Dermis blood vessel endothelial cell (primary cell): Measurements from ENCODE around the gene CT55. TPM values are rescaled to one million over a fixed set of nuclear protein-coding genes. Genes with fewer than 3 reads are reported as not detected.
"Not testable (repeated sequence)": the region's sequence is repeated elsewhere in the genome, so short reads cannot be mapped to it uniquely, and the experiment has no call there.

Experiments
- DNase-seq: peaks from one replicate; pipeline ENCODE4 v3.0.0; 2010
- total RNA-seq: library from RNA; depleted of rRNA; stranded (reverse); fragments of >200 nt; gene quantifications from 2 replicates; pipeline ENCODE4 v1.2.3, GENCODE V29; 2014

The CT55 gene
- total RNA-seq = not detected in 2 replicates

DNA sequence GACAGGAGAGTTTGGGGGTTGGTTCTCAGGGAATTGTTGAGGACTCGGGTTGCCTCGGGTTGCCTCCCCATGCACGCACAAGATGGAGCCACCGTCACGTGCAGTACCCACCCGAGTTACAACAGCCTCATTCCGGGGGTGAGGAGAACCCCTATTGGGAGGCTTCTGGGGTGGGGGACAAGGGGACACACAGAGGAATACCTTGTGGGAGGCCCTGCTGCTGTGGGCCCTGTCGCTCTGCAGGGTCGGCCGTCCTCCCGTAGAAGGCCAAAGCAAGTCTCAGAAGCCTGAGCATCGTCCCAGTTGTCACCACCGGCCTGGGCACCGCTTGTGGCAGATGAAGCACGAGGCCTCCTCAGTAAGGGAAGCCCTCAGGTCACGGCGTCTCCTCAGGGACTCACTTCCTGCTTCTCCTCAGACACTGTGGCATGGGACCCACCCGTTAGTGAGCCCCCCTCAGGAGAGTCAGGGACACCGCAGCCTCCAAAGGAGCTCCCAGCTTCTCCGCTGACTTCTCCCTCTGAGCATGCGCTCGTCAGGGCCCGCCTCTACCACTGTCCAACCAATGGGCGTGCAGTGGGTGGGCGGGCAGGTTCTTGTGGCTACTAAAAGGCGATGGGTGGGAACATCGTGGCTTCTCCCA, at the start of gene CT55:
CT55 (minus strand) TSS at position 522 of the 643 bp plus-strand sequence; CDS start at position 295, 227 bp downstream.
- DNase-seq = no peak

DNA sequence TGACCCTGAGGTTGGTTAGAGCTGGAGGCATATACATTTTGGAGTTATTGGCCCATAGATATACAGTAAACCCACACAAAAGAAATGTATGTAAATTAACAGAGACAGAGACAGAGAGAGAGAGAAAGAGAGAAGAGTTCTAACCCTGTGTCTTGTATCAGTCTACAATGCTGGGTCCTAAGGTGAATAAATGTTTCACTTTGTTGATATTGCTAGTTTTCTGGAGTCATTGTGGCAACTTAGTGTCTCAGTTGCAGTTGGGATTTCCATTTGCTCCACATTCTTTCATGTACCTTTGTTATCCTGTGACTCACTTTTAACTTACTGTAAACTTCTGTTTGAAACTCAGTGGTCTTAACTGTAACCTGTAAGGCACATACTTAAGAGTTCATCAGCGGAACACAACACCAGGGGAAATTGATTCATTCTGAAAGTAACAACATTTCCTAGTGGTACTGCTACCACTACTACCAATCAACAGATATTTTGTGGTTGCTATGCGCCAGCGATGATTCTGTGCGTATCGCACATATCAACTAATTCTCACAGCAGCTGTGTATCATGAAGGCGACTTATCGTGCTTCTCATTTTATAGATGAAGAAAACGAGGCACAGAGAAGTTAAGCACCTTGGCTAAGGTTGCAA, 42.1 kb upstream of the CT55 start:
- DNase-seq = no peak

DNA sequence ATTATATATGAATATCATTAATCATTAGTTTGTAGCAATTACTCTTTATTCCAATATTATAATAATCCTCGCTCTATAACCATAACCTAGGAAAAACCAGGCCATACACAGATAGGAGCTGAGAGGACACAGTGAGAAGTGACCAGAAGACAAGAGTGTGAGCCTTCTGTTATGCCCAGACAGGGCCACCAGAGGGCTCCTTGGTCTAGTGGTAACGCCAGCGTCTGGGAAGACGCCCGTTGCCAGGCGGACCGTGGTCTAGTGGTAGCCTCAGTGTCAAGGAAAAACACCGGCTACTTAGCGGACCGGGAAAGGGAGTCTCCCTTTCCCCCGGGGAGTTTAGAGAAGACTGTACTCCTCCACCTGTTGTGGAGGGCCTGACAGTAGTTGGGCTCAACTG, 35.2 kb upstream of the CT55 start:
- peak; percentile 8 for DNase-seq

GRCh38 chrX:135200297-135200696, 29.1 kb upstream of the CT55 start:
- DNase-seq = no peak

DNA sequence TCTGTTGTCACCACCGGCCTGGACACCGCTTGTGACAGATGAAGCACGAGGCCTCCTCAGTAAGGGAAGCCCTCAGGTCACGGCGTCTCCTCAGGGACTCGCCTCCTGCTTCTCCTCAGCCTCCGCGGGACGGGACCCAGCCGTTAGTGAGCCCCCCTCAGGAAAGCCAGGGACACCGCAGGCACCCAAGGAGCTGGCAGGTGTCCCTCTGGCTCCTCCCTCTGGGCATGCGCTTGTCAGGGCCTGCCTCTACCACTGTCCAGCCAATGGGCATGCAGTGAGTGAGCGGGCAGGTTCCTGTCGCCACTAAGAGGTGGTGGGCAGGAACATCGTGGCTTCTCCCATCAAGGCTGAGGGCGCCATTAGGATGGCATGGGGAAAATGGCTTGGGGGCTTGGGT, 23.5 kb upstream of the CT55 start:
- DNase-seq = no peak

GRCh38 chrX:135193740-135194139, 22.5 kb upstream of the CT55 start:
- DNase-seq = no peak

GRCh38 chrX:135191838-135192237, 20.6 kb upstream of the CT55 start:
- no peak for DNase-seq

DNA sequence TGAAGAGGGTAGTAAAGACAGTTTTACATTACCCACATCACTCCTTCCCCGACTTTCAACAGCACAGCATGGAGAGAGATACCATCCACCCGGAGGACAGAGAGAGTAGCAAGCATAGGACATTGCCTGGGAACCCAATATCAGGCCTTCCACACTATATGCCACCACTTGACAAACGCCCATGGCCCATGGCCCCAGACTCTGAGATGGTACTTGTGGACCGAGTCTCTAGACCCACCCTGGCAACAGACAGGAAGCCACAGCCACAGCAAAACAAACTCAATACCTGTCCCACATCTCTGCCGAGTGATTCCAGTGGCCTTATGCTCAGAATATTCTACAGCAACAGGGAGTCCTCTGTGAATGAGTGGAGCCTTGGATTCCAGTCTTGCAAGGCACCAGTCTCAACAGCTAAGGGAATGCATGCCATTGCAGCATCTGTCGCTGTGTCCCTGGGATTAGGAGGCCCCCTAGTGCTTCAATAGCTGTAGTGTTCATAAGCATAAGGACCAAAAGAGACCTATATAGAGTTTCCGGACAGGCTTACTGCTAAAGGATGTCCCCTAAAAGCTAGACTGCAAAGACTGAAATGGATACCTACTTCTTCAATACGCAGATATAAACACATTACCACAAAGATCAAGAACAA, 14.7 kb upstream of the CT55 start:
- DNase-seq = peak; percentile 54

GRCh38 chrX:135178636-135179035, 7.4 kb upstream of the CT55 start:
- DNase-seq = no peak

GRCh38 chrX:135170468-135170867, 730 bp downstream of the CT55 start:
- DNase-seq = no peak

DNA sequence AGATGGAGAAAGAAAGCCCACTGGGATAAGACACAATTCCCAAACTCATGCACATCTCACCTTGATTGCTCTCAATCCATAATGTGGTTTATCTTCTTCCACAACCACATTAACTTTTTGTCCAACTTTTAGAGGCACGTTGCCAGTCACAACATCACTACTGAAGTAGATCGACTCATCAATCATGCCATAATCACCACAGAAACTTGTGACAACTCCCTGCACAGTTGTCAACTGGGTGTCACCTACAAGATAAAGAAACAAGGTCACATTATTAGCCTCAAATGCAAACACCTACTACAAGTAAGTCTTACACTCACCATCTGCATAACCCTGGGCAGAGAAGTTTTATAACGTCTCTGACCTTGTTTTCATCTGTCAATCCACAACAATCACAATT, 1.7 kb downstream of the CT55 start:
- not testable (repeated sequence) for DNase-seq

DNA sequence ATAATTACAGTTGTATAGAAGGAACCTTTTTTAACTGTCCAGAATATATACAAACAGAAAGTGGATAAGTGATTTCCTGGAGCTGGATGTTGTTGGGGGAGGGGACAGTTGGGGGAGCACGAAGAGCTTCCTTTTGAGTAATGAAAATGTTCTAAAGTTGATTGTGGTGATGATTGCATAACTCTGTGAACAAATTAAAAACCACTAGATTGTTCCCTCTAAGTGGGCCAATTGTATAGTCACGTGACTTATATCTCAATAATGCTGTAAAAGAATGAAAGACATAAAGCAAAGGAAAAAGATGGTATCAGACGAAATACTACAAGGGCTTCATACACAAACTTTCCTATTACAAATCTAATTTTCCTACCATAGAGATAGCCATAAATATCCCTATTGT, 2.7 kb downstream of the CT55 start:
- DNase-seq = no peak

- not testable (repeated sequence) for DNase-seq
Measured at GRCh38 chrX:135154688-135155087, 16.5 kb downstream of the CT55 start.

DNA sequence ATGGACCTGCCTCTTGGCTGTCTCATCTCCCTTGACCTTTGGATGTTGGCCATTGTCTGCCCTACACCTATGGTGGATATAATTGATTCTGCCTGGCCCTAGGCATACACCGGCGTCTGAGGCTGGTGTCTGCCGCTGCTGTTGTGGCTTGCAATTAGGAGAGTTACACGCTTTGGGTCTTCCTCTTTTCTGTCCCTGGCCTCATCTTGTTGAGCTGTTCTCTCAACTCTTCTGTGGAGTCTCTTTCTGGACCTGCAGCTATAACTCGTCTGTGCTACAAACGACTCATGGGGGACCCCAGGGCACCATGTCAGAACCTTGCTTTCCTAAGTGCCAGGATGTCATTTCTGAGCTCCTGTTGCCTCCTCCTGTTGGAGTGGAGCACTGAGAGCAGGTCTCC, 45.1 kb downstream of the CT55 start:
- DNase-seq = not testable (repeated sequence)

GRCh38 chrX:135120056-135120576, 51.1 kb downstream of the CT55 start, which contains the start of gene ETDB:
Gene ETDB (minus strand): TSS chrX:135120526. CDS start chrX:135119261, 1,265 bp downstream.
- DNase-seq = not testable (repeated sequence)

- DNase-seq = not testable (repeated sequence)
Measured at GRCh38 chrX:135116064-135116463, 55.1 kb downstream of the CT55 start.

DNA sequence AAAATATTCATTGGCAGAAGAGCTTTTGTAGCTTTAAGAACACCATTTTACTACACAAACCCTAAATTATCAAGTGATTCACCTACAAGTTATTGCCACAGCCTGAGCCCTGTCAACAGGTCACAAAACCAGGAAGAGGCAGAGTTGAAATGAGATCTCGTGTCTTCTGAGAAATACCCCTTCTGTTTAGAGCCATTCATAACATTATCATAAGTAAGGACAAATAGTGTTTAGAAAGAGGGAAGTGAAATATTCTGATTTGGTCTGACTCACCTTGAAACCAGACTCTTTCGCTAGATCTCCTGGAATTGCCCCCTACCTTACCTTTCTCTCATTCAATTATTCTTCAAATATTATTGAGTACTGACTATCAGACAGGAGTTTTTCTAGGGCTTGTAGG, 56.8 kb downstream of the CT55 start:
- DNase-seq = no peak

GRCh38 chrX:135112743-135113142, 58.5 kb downstream of the CT55 start:
- no peak for DNase-seq

GRCh38 chrX:135112096-135112729, 59.0 kb downstream of the CT55 start:
- DNase-seq = peak; percentile 59

DNA sequence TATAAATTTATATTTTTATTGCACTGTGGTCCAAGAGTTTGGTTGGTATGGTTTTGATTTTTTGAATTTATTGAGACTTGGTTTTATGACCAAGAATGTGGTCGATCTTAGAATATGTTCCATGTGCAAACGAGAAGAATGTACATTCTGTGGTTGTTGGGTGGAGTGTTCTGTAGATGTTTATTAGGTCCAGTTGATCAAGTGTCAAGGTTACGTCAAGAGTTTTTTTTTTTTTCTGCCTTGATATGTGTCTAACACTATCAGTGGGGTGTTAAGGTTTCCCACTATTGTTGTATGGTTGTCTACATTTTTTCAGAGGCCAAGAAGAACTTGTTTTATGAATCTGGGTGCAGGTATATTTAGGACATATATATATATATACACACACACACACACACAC, 61.6 kb downstream of the CT55 start:
- no peak for DNase-seq
